ENCODE data around the gene NEDD8. TPM values are rescaled to one million over a fixed set of nuclear protein-coding genes. Genes with fewer than 3 reads are reported as not detected.
A peak's percentile ranks its signal among the peaks of the same experiment; 100 is the strongest.

The NEDD8 gene
- total and polyA plus RNA-seq, 5 donors: 167 to 302 (median 184) TPM

GRCh38 chr14:24183014-24183481, 49.1 kb downstream of the NEDD8 start:
- Histone ChIP-seq H3K4me3 (ENCODE audit: low read length) (no peak overlapping the region), H3K27me3 (ENCODE audit: control insufficient read depth, insufficient read depth) (no peaks in the 10 kb centered on the region), H3K9me3 (ENCODE audit: control insufficient read depth, low read length) (no peaks in the 10 kb centered on the region), H3K4me1 (ENCODE audit: control insufficient read depth, insufficient read depth, low read length) (no peaks in the 10 kb centered on the region), H3K27ac (ENCODE audit: low read length) (no peak overlapping the region)
- no peak for ATAC-seq
- intact Hi-C loops (cut with DNase I): no loop called here
- WGBS: 93% methylated on average over 15 of the region's 15 CpGs
- DNase-seq: peak in 2 of 3 donors; percentile 42 to 52

GRCh38 chr14:24182110-24182882, 49.9 kb downstream of the NEDD8 start:
- intact Hi-C loops (cut with DNase I): no loop called here
- no peak overlapping the region for H3K4me3 ChIP-seq (ENCODE audit: low read length)
- peak in 2 of 3 donors; percentile 11 to 40 for DNase-seq
- no peaks in the 10 kb centered on the region for H3K4me1 ChIP-seq (ENCODE audit: control insufficient read depth, insufficient read depth, low read length)
- H3K27me3 ChIP-seq (ENCODE audit: control insufficient read depth, insufficient read depth): no peaks in the 10 kb centered on the region
- 84% methylated on average over 14 of the region's 14 CpGs for WGBS
- no peak for ATAC-seq
- H3K27ac ChIP-seq (ENCODE audit: low read length): no peak overlapping the region
- no peaks in the 10 kb centered on the region for H3K9me3 ChIP-seq (ENCODE audit: control insufficient read depth, low read length)

GRCh38 chr14:24181371-24182077, 50.6 kb downstream of the NEDD8 start:
- Histone ChIP-seq H3K27ac (ENCODE audit: low read length) (no peak overlapping the region), H3K4me1 (ENCODE audit: control insufficient read depth, insufficient read depth, low read length) (no peaks in the 10 kb centered on the region), H3K9me3 (ENCODE audit: control insufficient read depth, low read length) (no peaks in the 10 kb centered on the region), H3K27me3 (ENCODE audit: control insufficient read depth, insufficient read depth) (no peaks in the 10 kb centered on the region), H3K4me3 (ENCODE audit: low read length) (no peak overlapping the region)
- DNase-seq (peak in 2 of 3 donors; percentile 49 to 50), ATAC-seq (no peak)
- intact Hi-C loops (cut with DNase I): no loop called here
- 88% methylated on average over 19 of the region's 19 CpGs for WGBS

GRCh38 chr14:24179961-24180796, 52.0 kb downstream of the NEDD8 start:
- peak in 1 of 2 donors; percentile 15 for ATAC-seq
- peak in 1 of 3 donors; percentile 37 for DNase-seq
- Histone ChIP-seq H3K27ac (ENCODE audit: low read length) (peak overlapping the region; percentile 43), H3K27me3 (ENCODE audit: control insufficient read depth, insufficient read depth) (no peaks in the 10 kb centered on the region), H3K4me1 (ENCODE audit: control insufficient read depth, insufficient read depth, low read length) (no peaks in the 10 kb centered on the region), H3K9me3 (ENCODE audit: control insufficient read depth, low read length) (no peaks in the 10 kb centered on the region), H3K4me3 (ENCODE audit: low read length) (no peak overlapping the region)
- intact Hi-C loops (cut with DNase I): no loop called here
- 76% methylated on average over 18 of the region's 18 CpGs for WGBS

- DNase-seq: peak in 2 of 3 donors; percentile 33 to 48
- intact Hi-C loops (cut with DNase I): no loop called here
- ATAC-seq: peak in 1 of 2 donors; percentile 1
- Histone ChIP-seq H3K27me3 (ENCODE audit: control insufficient read depth, insufficient read depth) (no peaks in the 10 kb centered on the region), H3K4me1 (ENCODE audit: control insufficient read depth, insufficient read depth, low read length) (no peaks in the 10 kb centered on the region), H3K27ac (ENCODE audit: low read length) (peak overlapping the region; percentile 43), H3K9me3 (ENCODE audit: control insufficient read depth, low read length) (no peaks in the 10 kb centered on the region), H3K4me3 (ENCODE audit: low read length) (no peak overlapping the region)
- 90% methylated on average over 14 of the region's 14 CpGs for WGBS
Measured at GRCh38 chr14:24179294-24179960, 52.7 kb downstream of the NEDD8 start.

- 93% methylated on average over 12 of the region's 12 CpGs for WGBS
- H3K27ac ChIP-seq (ENCODE audit: low read length): no peak overlapping the region
- H3K9me3 ChIP-seq (ENCODE audit: control insufficient read depth, low read length): no peaks in the 10 kb centered on the region
- intact Hi-C loops (cut with DNase I): no loop called here
- no peaks in the 10 kb centered on the region for H3K27me3 ChIP-seq (ENCODE audit: control insufficient read depth, insufficient read depth)
- DNase-seq (peak in 2 of 3 donors; percentile 36), ATAC-seq (no peak)
- no peak overlapping the region for H3K4me3 ChIP-seq (ENCODE audit: low read length)
- no peaks in the 10 kb centered on the region for H3K4me1 ChIP-seq (ENCODE audit: control insufficient read depth, insufficient read depth, low read length)
Measured at GRCh38 chr14:24178399-24179178, 53.6 kb downstream of the NEDD8 start.

- intact Hi-C loops (cut with DNase I): no loop called here
- peak in 2 of 3 donors; percentile 21 to 40 for DNase-seq
Measured at GRCh38 chr14:24177891-24178290, 54.3 kb downstream of the NEDD8 start.

GRCh38 chr14:24177041-24177825, 54.9 kb downstream of the NEDD8 start:
- DNase-seq (peak in 2 of 3 donors; percentile 45 to 47), ATAC-seq (no peak)

More at GRCh38 chr14:24177891-24178290, 54.3 kb downstream of the NEDD8 start:
- Histone ChIP-seq H3K27ac (ENCODE audit: low read length) (no peak overlapping the region), H3K27me3 (ENCODE audit: control insufficient read depth, insufficient read depth) (no peaks in the 10 kb centered on the region), H3K4me1 (ENCODE audit: control insufficient read depth, insufficient read depth, low read length) (no peaks in the 10 kb centered on the region), H3K4me3 (ENCODE audit: low read length) (no peak overlapping the region), H3K9me3 (ENCODE audit: control insufficient read depth, low read length) (no peaks in the 10 kb centered on the region)
- no peak for ATAC-seq
- 92% methylated on average over 14 of the region's 14 CpGs for WGBS

GRCh38 chr14:24176599-24176998, 55.6 kb downstream of the NEDD8 start:
- peak in 1 of 3 donors; percentile 13 for DNase-seq

More at GRCh38 chr14:24177041-24177825, 54.9 kb downstream of the NEDD8 start:
- H3K4me1 ChIP-seq (ENCODE audit: control insufficient read depth, insufficient read depth, low read length): no peaks in the 10 kb centered on the region
- intact Hi-C loops (cut with DNase I): no loop called here
- WGBS: 91% methylated on average over 12 of the region's 12 CpGs
- H3K4me3 ChIP-seq (ENCODE audit: low read length): no peak overlapping the region
- H3K27me3 ChIP-seq (ENCODE audit: control insufficient read depth, insufficient read depth): no peaks in the 10 kb centered on the region
- no peaks in the 10 kb centered on the region for H3K9me3 ChIP-seq (ENCODE audit: control insufficient read depth, low read length)
- no peak overlapping the region for H3K27ac ChIP-seq (ENCODE audit: low read length)

More at GRCh38 chr14:24176599-24176998, 55.6 kb downstream of the NEDD8 start:
- no peak overlapping the region for H3K4me3 ChIP-seq (ENCODE audit: low read length)
- H3K27me3 ChIP-seq (ENCODE audit: control insufficient read depth, insufficient read depth): no peaks in the 10 kb centered on the region
- no peaks in the 10 kb centered on the region for H3K4me1 ChIP-seq (ENCODE audit: control insufficient read depth, insufficient read depth, low read length)
- ATAC-seq: no peak
- no peak overlapping the region for H3K27ac ChIP-seq (ENCODE audit: low read length)
- no peaks in the 10 kb centered on the region for H3K9me3 ChIP-seq (ENCODE audit: control insufficient read depth, low read length)
- intact Hi-C loops (cut with DNase I): no loop called here
- WGBS: 97% methylated on average over 5 of the region's 5 CpGs

Measured in right cardiac atrium (tissue), 5 donors.